HG03565 (cell line): ENCODE data around the gene TMEM132C.

Source experiments
- ATAC-seq: cut with Tn5 transposase; IDR thresholded peaks from one replicate; pipeline ENCODE4 v1.9.1; 2021; ENCODE audit warnings: mild to moderate bottlenecking, moderate library complexity; ENCODE audit not compliant: unreplicated experiment

The TMEM132C gene

DNA sequence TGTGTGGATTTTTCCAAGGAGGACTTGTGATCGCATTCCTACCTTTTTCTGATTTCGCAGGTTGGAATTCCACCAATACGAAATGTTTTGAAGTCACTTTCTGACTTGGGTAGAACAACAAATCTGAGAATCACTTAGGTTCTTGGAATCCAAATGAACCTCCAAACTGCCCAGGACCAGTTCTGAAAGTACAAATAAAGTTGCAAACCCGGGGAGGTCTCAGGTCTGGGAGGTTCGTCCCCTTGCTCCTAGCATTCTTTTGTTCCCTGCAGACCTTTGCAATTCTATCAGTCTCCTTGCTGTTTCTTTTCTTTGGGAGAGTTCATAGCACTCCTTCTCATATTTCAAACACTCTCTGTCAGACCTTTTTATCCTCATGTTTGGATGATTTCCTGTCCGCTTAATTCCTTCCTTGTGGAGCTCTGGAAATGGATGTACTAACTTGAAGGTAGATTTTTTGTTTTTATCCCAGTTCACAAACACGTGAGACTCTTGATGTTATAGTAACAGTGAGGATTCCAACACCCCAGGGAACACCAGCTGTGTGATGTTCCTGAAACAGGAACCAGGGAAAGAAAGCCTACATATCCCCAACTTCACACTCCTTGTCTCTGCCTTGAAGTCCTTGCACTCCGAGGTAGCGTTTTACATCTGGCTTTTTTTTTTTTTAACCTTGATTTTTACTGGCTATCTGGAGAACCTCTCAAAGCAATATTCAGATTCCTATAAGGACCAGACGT is 70.6 kb downstream of the TMEM132C start:
- no peak for ATAC-seq

DNA sequence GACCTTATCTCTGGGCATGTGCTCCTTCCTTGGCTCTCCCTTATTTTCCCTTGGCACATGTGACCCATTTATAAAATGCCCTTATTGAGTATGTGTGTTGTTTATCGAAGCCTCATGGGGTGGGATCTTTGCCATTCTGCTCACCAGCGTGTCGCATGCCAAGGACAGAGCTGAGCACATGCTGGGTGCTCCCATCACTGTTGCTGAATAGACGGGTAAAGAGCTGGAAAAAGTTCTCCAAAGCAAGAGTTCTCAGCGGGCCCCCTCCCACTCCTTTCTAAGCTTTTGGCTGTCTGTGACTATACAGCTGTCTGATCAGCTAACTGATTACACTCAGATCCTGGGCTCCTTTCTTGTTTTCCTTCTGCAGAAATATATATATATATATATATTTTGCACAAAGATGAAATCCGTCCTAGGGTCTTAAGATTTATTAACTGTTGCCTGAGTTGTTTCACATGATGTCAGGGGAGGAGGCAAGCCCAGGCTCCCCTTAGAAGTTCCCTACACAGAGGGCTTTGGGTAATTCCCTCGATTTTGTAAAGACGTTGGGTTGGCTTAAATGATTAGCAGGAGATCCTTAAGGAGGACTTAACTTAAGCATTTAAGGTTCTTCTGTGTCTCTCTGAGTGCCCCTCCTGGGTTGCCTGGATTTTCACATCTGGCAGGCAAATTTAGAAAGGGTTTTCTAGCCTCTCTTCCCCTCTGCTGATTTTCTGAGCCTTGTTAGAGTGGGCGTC is 71.6 kb downstream of the TMEM132C start:
- ATAC-seq: no peak

DNA sequence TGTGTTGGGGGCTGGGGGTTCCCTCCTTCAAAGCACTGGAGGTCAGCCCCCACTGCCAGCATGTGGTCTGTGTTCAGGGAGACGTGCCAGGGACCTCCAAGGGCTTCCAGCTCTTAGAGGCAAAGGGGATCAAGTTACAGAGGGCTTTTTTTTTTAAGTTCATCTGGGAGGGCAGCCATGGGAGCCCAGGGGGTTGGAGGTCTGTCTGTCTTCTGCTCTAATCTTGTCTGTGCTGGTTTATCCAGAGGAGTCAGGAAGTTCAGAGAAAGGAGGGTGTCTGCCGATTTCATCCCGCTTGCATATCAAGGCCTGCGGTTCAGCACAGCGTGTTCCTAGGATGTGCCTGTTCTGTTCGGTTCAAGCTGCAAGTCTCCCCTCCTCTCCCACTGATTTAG is 72.2 kb downstream of the TMEM132C start:
- ATAC-seq: no peak

DNA sequence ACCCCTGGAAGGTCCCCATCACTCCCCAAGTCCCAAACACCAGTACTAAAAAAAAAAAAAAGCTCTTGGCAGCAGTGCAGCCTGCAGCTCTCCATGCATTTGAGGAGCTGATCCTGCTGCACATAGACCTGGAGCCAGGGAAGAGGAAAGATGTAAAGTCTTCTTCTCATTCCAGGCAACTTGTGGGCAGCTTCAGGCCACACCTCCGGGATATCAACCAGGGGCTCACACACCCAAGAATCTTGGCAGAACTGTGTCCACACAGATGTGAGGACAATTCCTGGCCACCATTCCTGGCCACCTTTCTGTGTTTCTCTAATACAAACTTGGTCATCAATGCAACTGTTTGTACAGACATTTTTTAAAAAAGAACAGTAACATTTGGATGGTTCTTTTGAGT is 72.7 kb downstream of the TMEM132C start:
- no peak for ATAC-seq

DNA sequence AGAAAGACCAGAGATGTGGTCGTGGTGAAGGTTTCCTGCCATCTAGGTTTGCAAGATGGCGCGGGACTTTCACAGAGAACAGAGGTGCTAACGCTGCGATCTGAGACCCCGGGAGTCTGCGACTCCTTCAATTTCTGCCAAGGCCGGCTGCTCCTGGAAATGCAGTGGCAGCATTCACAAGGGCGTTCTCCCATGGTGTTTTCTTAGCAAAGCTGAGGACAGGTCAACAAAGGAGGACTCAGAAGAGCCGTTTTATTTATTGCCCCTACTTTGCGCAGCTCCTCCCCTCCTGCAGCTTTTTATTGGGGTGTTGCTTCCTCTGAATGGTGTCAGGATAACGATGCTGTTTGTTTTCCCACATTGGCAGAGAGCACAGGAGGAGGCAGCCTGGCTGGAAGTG is 86.3 kb downstream of the TMEM132C start:
- no peak for ATAC-seq

DNA sequence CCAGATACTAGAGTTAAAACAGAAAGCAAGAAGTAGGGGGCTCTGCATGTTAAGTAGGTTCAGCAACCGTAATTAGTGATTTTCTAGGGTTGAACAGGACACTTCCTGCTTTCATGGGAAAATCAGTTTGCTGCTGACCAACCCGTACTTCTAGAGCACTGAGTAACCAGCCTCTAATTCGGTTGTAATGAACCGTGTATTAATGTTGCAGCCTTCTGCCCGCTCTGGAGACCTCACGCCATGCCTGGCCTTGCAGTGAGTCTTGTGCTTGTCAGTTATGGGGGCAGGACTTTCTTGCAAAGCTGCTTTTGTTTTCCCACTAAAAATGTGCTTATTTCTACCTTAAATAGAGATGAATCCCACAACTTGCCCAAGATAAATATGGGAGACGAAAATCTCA is 89.6 kb downstream of the TMEM132C start:
- ATAC-seq: no peak

DNA sequence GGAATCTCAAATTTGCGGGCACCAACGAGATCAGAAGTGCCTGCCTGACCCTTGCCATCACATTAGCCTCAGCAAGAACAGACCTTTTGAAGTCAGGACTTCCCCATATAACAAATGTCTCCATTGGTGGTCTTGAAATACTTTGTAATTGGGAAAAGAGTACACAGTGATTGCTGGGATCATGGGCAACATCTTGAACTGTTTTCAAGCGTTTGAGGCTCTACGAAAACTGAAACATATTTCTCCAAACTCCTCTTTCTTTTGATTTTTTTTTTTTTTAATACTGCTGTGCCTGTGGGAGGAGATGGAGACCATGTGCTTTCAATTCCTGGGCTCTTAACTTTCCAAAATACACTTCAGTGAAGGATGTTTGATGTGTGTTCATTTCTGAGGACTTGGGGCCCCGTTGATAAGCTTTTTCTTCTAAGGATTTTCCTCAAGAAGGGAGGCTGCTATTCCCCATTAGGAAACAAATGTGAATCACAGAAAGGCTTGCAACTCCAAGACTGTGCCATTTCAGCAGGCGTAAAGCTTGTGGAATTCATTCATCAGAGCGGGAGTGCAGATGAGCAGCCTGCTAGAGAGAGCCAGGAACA is 94.5 kb downstream of the TMEM132C start:
- ATAC-seq: no peak

DNA sequence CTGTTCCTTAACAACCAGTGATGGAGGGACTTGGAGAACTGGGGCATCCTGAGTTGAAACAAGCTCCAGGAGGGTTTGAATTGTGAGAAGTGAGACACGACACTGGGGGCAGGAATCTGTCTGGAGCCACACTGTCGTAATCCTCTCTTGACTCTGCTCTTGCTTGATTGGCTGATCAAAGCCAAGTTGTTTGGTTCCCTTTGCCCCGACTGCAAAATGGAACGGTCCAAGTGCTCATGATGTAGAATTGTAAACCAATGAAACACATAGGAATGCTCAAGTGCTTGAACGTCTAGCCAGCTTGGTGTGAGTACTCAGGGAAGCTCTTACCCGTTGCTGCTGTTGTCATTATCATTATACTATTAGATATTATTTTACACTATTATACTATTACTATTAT is 98.1 kb downstream of the TMEM132C start:
- ATAC-seq: no peak

DNA sequence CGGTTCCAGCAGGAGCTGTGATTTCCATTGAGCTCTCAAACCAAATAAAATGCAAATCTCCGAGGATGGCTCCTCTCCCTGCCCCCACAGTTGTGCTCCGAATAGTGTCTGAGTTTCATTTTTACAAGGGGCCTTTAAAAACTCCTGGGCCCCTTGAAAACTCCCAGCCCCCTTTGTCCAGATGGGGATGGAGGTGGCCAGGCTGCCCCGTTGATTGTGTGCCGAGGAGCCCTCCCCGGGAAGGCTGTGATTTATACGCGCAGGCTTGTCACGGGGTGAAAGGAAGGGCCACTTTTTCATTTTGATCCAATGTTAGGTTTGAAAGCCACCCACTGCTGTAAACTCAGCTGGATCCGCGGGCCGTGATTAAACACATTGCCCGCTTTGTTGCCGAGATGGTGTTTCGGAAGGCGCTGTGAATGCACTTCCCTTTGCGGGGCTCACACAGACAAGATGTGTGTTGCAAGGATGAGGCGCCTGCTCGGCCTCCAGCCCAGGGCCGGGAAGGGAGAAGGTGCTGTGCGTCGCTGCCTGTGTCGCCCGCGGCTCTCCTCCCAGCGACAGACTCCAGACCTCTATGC is 98.8 kb downstream of the TMEM132C start:
- ATAC-seq: no peak

DNA sequence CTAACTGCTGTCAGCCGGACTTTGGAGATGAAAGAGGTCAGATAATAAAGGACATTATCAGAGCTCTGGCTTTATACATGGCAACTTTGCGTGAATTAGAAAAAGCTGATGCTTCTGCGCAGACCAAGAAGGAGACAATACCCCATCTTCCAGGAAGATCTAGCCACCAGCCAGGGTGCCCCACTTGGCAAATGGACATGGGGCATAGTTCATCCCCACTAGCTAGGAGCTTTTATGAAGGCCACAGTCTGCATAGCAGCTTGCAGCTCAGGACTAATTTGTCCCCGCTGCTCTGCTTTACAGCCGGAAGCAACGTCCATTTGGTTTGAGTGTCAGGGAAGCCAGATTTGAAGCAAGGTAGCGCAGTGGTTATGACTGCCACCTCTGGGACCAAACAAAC is 101.0 kb downstream of the TMEM132C start:
- no peak for ATAC-seq

DNA sequence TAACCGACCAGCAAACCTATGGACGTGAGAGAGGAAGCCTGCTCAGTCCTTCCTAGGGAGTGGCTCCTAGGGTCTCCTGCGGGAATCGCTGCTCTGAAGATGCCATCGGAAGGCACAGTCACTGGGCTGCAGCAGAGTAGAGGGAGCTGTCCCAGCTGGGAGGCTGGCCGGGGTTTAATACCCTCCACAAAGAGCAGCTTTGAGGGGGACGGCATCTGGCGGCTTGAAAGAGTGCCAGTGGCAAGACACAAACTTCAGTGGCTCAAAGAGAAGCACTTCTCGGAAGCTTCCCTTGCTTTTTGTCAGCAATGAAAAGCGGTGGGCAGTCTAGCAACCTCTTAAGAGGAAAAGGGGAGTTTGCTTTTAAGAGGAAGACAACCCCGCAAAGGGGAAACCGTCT is 114.6 kb downstream of the TMEM132C start:
- no peak for ATAC-seq

DNA sequence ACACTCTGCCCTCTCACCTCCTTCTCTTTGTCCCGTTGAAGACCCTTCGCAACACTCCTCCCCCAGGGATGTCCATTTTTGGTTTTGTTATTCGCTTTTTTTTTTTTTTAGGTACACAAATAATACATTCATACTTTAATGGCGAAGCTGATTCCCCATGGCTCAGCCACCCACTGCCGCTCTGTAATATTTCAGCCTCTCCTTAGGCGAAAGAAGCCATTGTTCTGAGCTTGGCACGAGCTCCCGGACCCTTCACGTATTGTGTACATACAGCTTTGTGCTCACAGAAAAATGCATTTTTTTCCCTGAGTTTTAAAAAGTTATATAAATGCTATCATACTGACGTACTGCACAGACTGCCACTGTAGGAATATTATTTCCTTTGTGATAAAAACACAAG is 115.0 kb downstream of the TMEM132C start:
- ATAC-seq: no peak

DNA sequence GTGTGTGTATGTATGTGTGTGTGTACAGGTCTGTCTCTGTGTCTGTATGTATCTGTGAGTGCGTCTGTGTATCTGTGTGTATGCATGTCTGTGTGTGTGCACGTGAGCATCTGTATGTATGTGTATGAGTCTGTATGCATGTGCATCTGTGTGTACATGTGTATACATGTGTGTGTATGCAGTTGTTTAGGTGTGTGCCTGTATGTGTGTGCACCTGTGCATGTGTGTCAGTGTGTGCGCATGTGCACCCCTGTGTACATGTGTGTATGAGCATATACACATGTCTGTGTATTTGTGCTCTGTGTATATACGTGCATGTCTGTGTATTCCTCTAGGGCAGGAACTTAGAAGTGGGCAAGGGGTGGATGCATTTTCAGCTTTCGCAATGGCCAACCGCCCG is 116.0 kb downstream of the TMEM132C start:
- ATAC-seq: no peak

DNA sequence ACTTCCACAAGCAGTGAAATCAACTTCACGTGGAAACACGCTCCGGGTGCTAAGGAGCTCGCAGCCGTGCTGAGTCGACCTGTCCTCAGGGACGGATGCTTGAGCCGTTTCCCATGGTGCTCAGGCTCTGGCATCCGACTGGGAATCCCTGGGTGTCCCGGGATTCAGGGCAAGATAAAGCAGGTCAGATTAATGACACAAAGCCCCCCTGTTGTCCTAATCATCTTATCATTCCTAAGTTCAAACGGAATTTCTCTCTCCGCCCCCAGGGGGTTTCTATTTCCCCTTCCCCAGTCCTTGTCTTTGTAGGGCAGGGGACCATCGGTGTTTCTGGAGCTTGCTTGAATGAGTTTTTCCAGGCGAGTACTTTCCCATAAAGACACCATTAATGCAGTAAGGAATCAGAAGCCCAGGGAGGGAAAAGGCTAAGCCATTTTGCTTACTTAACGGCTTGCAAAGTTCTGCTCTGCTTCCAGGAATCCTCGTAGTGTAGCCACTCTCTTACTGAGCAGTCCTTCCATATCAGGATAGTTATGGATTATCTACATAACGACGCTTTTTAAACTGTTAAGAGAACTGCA is 116.5 kb downstream of the TMEM132C start:
- ATAC-seq: no peak

DNA sequence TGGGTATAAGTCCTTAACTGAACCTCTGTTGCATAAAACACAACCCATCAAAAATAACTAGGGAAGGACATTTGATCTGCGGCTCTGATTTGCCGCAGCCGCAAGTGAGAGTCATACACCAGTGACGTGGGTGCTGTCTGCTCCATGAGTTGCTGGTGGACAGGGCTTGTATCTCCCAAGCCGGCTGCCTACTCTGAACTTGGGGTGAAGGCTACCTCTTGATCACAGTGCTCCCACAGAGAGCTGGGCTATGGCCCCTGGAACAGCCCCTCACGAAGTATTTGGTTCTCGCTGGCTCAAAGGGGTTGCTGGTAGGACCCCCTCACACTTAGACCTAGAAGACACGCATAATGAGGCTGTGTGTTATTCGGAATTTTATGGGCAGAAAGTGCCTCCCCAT is 118.8 kb downstream of the TMEM132C start:
- ATAC-seq: no peak

DNA sequence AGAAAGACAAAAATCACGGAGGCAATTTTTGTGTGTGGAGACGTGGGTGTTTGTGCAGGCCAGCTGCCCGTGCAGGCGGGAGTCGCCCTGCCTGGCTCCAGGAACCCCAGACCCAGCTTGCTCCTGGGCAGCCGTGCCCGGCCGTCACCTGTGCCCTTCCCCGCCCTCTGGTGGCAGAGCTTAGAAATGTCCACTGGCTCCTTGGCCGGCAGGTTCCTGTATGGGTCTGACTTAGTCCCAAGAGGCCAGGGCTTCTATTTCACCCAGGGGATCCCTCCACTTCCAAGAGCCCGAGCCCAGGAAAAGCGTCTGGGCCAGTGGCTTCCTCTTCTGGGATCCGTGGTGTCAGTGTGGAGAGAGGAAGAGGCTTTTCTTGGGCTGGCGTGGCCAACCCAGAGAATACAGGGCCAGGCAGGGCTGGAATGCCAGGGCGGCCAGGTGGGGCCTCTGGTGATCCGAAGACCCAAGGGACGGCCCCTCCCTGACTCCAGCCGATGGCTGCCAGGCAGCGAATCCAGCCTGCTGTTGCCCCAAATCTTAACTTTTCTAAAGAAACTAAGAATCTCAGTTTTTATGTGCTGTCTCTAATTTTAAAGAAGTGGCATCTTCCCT is 120.9 kb downstream of the TMEM132C start:
- no peak for ATAC-seq

DNA sequence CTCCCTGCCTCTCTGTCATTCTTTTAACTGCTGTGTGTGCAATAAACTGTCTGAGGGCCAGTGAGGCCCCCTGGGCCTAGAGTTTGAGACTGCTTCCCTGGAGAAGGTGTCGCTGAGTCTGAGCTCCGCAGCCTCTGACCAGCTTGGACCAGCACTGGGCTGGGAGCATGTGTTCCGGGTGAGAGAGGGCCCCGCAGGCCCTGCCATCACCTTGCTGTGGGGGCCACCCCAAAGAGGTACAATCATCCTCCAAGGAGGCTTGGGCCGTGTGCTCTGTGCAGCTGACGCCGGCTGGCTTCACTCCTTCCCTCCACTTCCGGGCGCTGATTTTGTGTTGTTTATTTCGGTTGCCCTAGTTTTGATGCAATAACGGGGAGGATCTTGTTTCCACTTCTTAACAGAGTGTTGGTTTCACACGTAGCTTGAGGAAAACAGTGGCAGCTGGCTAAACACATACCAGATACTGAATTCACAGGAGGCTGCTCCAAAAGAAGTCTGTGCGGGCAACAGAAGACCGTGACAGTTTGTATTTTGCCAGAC is 121.6 kb downstream of the TMEM132C start:
- ATAC-seq: no peak

DNA sequence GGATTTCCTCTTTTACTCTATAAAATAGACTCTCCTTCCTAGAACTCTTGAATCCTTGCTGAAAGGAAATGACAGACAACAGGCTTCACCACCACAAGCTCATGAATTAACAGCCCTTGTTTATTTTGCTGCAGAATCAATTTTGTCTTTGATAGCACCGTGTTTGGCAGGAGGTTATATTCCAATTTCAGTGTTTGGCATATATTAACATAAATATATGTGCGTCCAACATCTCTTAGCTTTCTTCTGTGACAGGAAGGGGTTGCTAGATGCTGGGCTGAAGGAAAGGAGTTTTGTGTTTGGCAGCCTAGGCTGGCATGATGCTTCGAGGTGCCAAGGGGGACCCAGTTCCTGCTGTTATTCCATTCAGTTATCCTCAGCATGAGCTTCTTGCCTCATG is 126.4 kb downstream of the TMEM132C start:
- ATAC-seq: no peak

DNA sequence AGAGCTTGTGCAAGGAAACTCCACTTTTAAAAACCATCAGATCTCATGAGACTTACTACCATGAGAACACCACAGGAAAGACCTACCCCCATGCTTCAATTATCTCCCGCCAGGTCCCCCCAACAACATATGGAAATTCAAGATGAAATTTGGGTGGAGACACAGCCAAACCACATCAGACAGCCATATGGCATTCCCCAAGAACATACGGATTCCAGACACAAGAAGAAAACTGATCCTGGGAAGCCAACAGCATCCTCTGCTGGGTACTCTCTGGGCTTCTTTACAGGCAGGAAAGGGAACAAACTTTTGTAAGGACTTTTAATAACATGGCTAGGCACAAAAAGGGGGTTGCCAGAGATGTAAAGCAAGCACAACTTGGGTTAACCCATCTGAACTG is 127.2 kb downstream of the TMEM132C start:
- ATAC-seq: no peak

DNA sequence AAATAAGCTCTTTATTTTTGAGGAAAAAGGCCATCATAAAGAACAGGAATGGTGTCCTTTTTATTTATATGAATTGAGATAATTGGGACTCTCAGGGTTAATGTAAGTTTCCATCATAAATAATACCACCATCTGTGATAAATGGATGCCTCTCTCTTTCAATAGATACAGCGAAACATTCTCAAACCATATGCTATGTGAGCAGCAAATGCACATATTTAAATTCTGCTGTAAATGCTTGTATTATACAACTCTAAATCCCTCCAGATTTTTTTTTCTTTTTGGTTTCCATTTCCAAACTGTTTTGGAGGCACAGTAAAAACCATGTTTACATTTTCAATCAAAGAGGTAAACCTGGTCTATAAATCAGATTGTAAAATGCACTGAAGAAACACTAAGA is 132.3 kb downstream of the TMEM132C start:
- ATAC-seq: no peak
